GM19452 (cell line): ENCODE data around the gene BID.
"Not testable (repeated sequence)": the region's sequence is repeated elsewhere in the genome, so short reads cannot be mapped to it uniquely, and the experiment has no call there.

Source experiments
- ATAC-seq: cut with Tn5 transposase; IDR thresholded peaks from one replicate; pipeline ENCODE4 v1.9.1; 2021; ENCODE audit not compliant: unreplicated experiment

BID gene

GRCh38 chr22:17705951-17706900 lies 68.0 kb downstream of the BID start:
- peak; percentile 70 for ATAC-seq

- ATAC-seq: no peak
These were observed 68.7 kb downstream of the BID start for GRCh38 chr22:17705546-17705945.

- no peak for ATAC-seq
These were observed 70.5 kb downstream of the BID start for GRCh38 chr22:17703811-17704210.

- no peak for ATAC-seq
These were observed 73.5 kb downstream of the BID start for GRCh38 chr22:17700778-17701177.

- ATAC-seq: no peak
These were observed 74.5 kb downstream of the BID start for GRCh38 chr22:17699696-17700340.

GRCh38 chr22:17698948-17699347 lies 75.3 kb downstream of the BID start:
- no peak for ATAC-seq

GRCh38 chr22:17698276-17698675 lies 76.0 kb downstream of the BID start:
- not testable (repeated sequence) for ATAC-seq

- ATAC-seq: not testable (repeated sequence)
These were observed 77.1 kb downstream of the BID start for GRCh38 chr22:17697196-17697595.

GRCh38 chr22:17695986-17696385 lies 78.3 kb downstream of the BID start:
- no peak for ATAC-seq

- ATAC-seq: no peak
These were observed 79.5 kb downstream of the BID start for GRCh38 chr22:17694752-17695151.

GRCh38 chr22:17694193-17694592 lies 80.1 kb downstream of the BID start:
- no peak for ATAC-seq

GRCh38 chr22:17692841-17693240 lies 81.4 kb downstream of the BID start:
- ATAC-seq: no peak

- ATAC-seq: no peak
These were observed 90.0 kb downstream of the BID start for GRCh38 chr22:17684245-17684644.
